HG02571 (cell line): ENCODE data around the gene NKRF.

Source experiments
- ATAC-seq: cut with Tn5 transposase; IDR thresholded peaks from one replicate; pipeline ENCODE4 v1.9.1; 2021; ENCODE audit warnings: mild to moderate bottlenecking, moderate library complexity; ENCODE audit not compliant: unreplicated experiment

Gene NKRF

GRCh38 chrX:119617517-119618164, 11.4 kb upstream of the NKRF start:
- ATAC-seq, result peak; percentile 68

- ATAC-seq, result no peak
These were observed 8.6 kb upstream of the NKRF start for GRCh38 chrX:119614776-119615175.

- ATAC-seq, result no peak
These were observed 780 bp upstream of the NKRF start for GRCh38 chrX:119607018-119607389.

- peak; percentile 28 for ATAC-seq
These were observed 552 bp downstream of the NKRF start for GRCh38 chrX:119605464-119606279.

GRCh38 chrX:119604766-119605463, 1.3 kb downstream of the NKRF start:
- ATAC-seq, result no peak

- no peak for ATAC-seq
These were observed 3.4 kb downstream of the NKRF start for GRCh38 chrX:119602701-119603255.

GRCh38 chrX:119589810-119590209, 16.4 kb downstream of the NKRF start:
- ATAC-seq, result no peak

GRCh38 chrX:119583431-119584059, 22.7 kb downstream of the NKRF start:
- no peak for ATAC-seq

GRCh38 chrX:119579414-119579813, 26.8 kb downstream of the NKRF start:
- ATAC-seq, result no peak

GRCh38 chrX:119574394-119575266, 31.6 kb downstream of the NKRF start, which contains the start of gene UBE2A:
Gene UBE2A (plus strand): TSS chrX:119574563. CDS start chrX:119574712, 149 bp downstream.
- ATAC-seq, result peak; percentile 78

- peak; percentile 15 for ATAC-seq
These were observed 32.3 kb downstream of the NKRF start for GRCh38 chrX:119573840-119574393.

GRCh38 chrX:119573222-119573621, 33.0 kb downstream of the NKRF start:
- ATAC-seq, result no peak

GRCh38 chrX:119570351-119570835, 35.8 kb downstream of the NKRF start:
- no peak for ATAC-seq

- ATAC-seq, result peak; percentile 84
These were observed 41.0 kb downstream of the NKRF start, which contains the start of gene STEEP1 for GRCh38 chrX:119565107-119565663. Gene STEEP1 (minus strand): TSS chrX:119565409. CDS start chrX:119565355, 54 bp downstream.

GRCh38 chrX:119552508-119552907, 53.7 kb downstream of the NKRF start:
- ATAC-seq, result no peak

- no peak for ATAC-seq
These were observed 56.8 kb downstream of the NKRF start for GRCh38 chrX:119549327-119550016.

GRCh38 chrX:119541188-119541587, 65.0 kb downstream of the NKRF start:
- no peak for ATAC-seq

- no peak for ATAC-seq
These were observed 66.4 kb downstream of the NKRF start for GRCh38 chrX:119539872-119540271.
